ENCODE results near the gene ADAMTSL3. TPM values are rescaled to one million over a fixed set of nuclear protein-coding genes. Genes with fewer than 3 reads are reported as not detected.
"Not testable (repeated sequence)": the region's sequence is repeated elsewhere in the genome, so short reads cannot be mapped to it uniquely, and the experiment has no call there.

ADAMTSL3 gene
- total RNA-seq, 1 donor from 2014 or later: 0.17 TPM

DNA sequence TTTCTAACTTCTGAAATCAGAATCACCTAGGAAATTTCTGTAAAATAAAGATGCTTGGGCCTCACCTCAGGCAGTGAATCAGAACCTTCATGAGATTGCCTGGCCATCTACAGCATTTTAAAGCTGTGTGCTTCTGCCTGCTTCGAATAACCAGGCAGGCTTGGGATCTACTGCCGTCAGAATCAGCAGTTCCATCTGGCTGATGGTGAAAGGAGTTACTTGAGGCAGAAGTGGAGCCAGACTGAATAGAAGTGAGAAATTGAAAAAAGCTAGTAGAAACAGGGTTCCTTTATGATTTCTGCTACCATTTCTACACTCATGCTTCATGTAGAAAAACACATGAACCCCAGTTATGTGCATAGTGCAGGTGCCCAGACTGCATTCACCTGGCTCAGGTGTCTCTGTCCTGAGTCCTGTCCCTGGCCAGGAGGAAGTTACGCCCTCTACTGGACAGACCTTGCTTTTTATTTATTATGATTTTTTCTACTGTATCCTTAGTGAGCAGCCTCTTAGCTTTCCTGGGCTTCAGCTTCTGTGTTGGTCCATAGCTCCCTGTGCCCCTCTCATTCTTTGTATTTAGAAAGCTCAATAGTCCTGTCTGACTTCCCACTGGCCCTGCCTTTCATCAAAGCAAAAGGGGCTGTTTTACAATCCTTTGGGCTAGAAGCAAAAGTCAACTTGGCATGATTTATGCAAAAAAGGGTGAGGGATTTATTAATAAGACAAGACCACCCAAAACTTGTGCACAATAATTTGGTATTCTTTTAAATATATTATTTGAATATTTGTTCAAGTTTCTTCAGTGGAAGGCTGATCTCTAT is 380.9 kb downstream of the ADAMTSL3 start:
- no peak overlapping the region for H3K4me3 Mint-ChIP-seq (ENCODE audit: unreplicated experiment)
- H3K9me3 Mint-ChIP-seq (ENCODE audit: low read depth): peaks cover 3% of the 10 kb centered on the region
- no peaks in the 10 kb centered on the region for H3K36me3 Mint-ChIP-seq (ENCODE audit: low read depth)
- no peak overlapping the region for H3K27ac Mint-ChIP-seq (ENCODE audit: unreplicated experiment)
- no peak for DNase-seq (ENCODE audit: low spot score)
- peaks cover 12% of the 10 kb centered on the region for H3K27me3 Mint-ChIP-seq (ENCODE audit: low read depth)
- TF ChIP-seq, protein P1, sequence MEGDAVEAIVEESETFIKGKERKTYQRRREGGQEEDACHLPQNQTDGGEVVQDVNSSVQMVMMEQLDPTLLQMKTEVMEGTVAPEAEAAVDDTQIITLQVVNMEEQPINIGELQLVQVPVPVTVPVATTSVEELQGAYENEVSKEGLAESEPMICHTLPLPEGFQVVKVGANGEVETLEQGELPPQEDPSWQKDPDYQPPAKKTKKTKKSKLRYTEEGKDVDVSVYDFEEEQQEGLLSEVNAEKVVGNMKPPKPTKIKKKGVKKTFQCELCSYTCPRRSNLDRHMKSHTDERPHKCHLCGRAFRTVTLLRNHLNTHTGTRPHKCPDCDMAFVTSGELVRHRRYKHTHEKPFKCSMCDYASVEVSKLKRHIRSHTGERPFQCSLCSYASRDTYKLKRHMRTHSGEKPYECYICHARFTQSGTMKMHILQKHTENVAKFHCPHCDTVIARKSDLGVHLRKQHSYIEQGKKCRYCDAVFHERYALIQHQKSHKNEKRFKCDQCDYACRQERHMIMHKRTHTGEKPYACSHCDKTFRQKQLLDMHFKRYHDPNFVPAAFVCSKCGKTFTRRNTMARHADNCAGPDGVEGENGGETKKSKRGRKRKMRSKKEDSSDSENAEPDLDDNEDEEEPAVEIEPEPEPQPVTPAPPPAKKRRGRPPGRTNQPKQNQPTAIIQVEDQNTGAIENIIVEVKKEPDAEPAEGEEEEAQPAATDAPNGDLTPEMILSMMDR (IDR thresholded peaks at IDR 0.05): no peak
- no peaks in the 10 kb centered on the region for H3K4me1 Mint-ChIP-seq (ENCODE audit: low read depth)

DNA sequence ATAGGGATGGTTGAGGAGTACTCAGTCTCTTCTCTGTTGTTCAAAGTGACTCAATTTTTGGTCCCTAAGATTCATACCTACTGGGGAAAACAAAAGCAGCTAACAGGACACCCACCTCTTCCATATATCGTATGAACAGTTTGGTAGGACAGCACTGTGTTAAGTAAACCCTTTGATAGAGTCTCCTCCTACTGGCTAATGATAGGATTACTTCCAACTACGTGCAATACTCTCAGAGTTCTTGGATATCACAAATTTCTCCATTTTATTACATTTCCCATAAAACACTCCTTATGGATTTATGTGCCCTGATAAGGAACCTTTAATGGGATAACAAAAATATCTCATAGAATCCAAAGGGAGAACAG is 381.5 kb downstream of the ADAMTSL3 start:
- Mint-ChIP-seq H3K27ac (ENCODE audit: unreplicated experiment) (no peak overlapping the region), H3K4me1 (ENCODE audit: low read depth) (no peaks in the 10 kb centered on the region), H3K9me3 (ENCODE audit: low read depth) (no peaks in the 10 kb centered on the region), H3K4me3 (ENCODE audit: unreplicated experiment) (no peak overlapping the region), H3K36me3 (ENCODE audit: low read depth) (no peaks in the 10 kb centered on the region), H3K27me3 (ENCODE audit: low read depth) (peaks cover 17% of the 10 kb centered on the region)
- DNase-seq (ENCODE audit: low spot score): no peak
- TF ChIP-seq, protein P1 (IDR thresholded peaks at IDR 0.05): peak; percentile 62

DNA sequence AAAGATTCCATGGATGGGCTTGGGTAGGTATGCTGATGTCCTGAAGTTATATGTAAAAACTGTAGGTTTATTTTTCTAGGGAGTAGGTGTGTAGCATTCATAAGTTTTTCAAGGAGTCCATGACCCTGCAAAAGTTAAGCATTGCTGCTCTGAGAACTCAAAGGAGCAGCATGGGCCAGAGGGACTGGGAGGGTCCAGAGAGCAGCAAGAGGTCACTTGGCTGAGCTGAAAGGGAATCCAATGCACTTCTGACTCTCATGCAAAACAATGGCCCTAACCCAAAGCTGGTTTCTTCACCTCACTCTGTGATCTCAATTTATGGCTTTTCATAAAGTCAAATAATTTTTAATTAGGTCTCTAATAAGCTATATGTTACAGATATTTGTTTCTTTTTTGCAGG is 383.4 kb downstream of the ADAMTSL3 start:
- Mint-ChIP-seq H3K4me3 (ENCODE audit: unreplicated experiment) (no peak overlapping the region), H3K4me1 (ENCODE audit: low read depth) (no peaks in the 10 kb centered on the region)
- TF ChIP-seq, protein P1 (IDR thresholded peaks at IDR 0.05): no peak

DNA sequence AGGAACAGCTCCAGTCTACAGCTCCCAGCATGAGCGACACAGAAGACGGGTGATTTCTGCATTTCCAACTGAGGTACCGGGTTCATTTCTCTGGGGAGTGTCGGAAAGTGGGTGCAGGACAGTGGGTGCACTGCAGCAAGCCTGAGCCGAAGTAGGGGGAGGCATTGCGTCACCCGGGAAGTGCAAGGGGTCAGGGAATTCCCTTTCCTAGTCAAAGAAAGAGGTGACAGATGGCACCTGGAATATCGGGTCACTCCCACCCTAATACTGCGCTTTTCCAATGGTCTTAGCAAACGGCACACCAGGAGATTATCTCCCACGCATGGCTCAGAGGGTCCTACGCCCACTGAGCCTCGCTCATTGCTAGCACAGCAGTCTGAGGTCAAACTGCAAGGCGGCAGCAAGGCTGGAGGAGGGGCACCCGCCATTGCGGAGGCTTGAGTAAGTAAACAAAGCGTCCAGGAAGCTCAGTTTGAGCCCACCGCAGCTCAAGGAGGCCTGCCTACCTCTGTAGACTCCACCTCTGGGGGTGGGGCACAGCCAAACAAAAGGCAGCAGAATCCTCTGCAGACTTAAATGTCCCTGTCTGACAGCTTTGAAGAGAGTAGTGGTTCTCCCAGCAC is 388.6 kb downstream of the ADAMTSL3 start:
- Mint-ChIP-seq H3K9me3 (ENCODE audit: low read depth) (peaks cover 17% of the 10 kb centered on the region), H3K27me3 (ENCODE audit: low read depth) (peaks cover 15% of the 10 kb centered on the region), H3K4me3 (ENCODE audit: unreplicated experiment) (peak overlapping the region; percentile 3)
- DNase-seq (ENCODE audit: low spot score); H3K27ac Mint-ChIP-seq (ENCODE audit: unreplicated experiment); H3K36me3 Mint-ChIP-seq (ENCODE audit: low read depth); H3K4me1 Mint-ChIP-seq (ENCODE audit: low read depth): not testable (repeated sequence)

More for the DNA sequence above, 383.4 kb downstream of the ADAMTSL3 start:
- peaks cover 16% of the 10 kb centered on the region for H3K27me3 Mint-ChIP-seq (ENCODE audit: low read depth)
- no peak for DNase-seq (ENCODE audit: low spot score)
- H3K27ac Mint-ChIP-seq (ENCODE audit: unreplicated experiment): no peak overlapping the region
- peaks cover 3% of the 10 kb centered on the region for H3K9me3 Mint-ChIP-seq (ENCODE audit: low read depth)
- no peaks in the 10 kb centered on the region for H3K36me3 Mint-ChIP-seq (ENCODE audit: low read depth)

DNA sequence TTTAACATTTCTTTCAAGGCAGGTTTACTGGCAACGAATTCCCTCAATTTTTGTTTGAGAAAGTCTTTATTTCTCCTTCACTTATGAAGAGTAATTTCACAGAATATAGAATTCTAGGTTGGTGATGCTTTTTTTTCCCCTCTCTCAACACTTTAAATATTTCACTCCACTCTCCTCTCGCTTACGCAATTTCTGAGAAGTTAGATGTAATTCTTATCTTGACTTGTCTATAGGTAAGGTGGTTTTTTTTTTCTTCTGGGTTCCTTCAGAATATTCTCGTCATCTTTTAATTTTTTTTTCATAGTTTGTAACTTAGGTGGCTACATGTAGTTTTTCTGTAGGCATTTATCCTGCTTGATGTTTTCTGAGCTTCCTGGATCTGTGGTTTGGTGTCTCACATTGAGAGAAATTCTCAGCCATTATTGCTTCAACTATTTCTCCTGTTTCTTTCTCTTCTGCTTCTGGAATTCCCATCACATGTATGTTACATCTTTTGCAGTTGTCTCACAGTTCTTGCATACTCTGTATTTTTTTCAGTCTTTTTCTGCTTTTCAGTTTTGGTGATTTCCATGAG is 392.2 kb downstream of the ADAMTSL3 start:
- no peak for DNase-seq (ENCODE audit: low spot score)
- peaks cover 3% of the 10 kb centered on the region for H3K27me3 Mint-ChIP-seq (ENCODE audit: low read depth)
- H3K4me3 Mint-ChIP-seq (ENCODE audit: unreplicated experiment): no peak overlapping the region
- peaks cover 17% of the 10 kb centered on the region for H3K9me3 Mint-ChIP-seq (ENCODE audit: low read depth)
- no peaks in the 10 kb centered on the region for H3K36me3 Mint-ChIP-seq (ENCODE audit: low read depth)
- no peak overlapping the region for H3K27ac Mint-ChIP-seq (ENCODE audit: unreplicated experiment)
- TF ChIP-seq, protein P1 (IDR thresholded peaks at IDR 0.05): no peak
- no peaks in the 10 kb centered on the region for H3K4me1 Mint-ChIP-seq (ENCODE audit: low read depth)

DNA sequence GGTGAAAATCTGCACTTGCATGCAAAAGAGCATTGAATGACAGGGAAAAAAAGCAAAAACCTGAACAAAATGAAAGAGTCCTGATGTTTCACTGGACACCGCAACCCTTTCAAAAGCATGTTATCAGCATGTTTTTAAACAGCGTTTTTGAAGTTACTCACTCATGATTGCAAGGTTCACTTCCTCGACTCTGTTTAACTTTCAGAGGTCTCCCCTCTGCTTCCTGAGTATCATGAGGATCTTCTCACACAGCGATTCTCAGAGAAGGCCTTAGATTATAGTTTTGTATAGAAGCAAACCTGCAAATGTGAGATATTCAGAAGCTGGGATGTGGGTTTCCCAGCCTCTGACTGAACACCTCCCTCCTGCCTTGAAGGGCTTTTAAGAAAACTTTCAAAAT is 395.6 kb downstream of the ADAMTSL3 start:
- H3K27me3 Mint-ChIP-seq (ENCODE audit: low read depth); H3K36me3 Mint-ChIP-seq (ENCODE audit: low read depth); H3K4me3 Mint-ChIP-seq (ENCODE audit: unreplicated experiment); H3K27ac Mint-ChIP-seq (ENCODE audit: unreplicated experiment); H3K4me1 Mint-ChIP-seq (ENCODE audit: low read depth); DNase-seq (ENCODE audit: low spot score): not testable (repeated sequence)
- peaks cover 15% of the 10 kb centered on the region for H3K9me3 Mint-ChIP-seq (ENCODE audit: low read depth)
